DND-41 (cell line): ENCODE data around the gene KRT77.

Source experiments
- CTCF ChIP-seq: IDR thresholded peaks from 2 replicates; pipeline ENCODE4 v1.5.1; 2012; ENCODE audit warnings: borderline replicate concordance, low read length, moderate library complexity, mild to moderate bottlenecking; ENCODE audit not compliant: poor library complexity, severe bottlenecking; ENCODE audit errors: extremely low read depth
- EZH2 ChIP-seq: IDR thresholded peaks from 3 replicates; pipeline ENCODE4 v1.6.1; 2012; ENCODE audit warnings: borderline replicate concordance, low read depth, mild to moderate bottlenecking, moderate library complexity, low read length, inconsistent platforms; ENCODE audit not compliant: severe bottlenecking

- TF ChIP-seq CTCF (no peak), EZH2 (no peak)
Observed at GRCh38 chr12:52695039-52695438, 8.3 kb downstream of the KRT77 start.
